DND-41 (cell line): ENCODE measurements around the gene CHIT1.
A peak's percentile ranks its signal among the peaks of the same experiment; 100 is the strongest.

ENCODE experiments used
- ATAC-seq: fragments of 200-7000 bp; cut with Tn5 transposase; 3 replicates; pipeline ENCODE4 v1.9.1; 2021; ENCODE audit warnings: low read depth; ENCODE audit not compliant: insufficient read depth
- DNase-seq: peaks from one replicate; pipeline ENCODE4 v3.0.0-alpha.2; 2020
- H2AFZ ChIP-seq: 2 replicates; pipeline ENCODE4 v1.6.0; 2012; ENCODE audit warnings: low read depth, low read length
- H3K27ac ChIP-seq: 2 replicates; pipeline ENCODE4 v1.5.1; 2012; ENCODE audit warnings: low read length, inconsistent platforms
- H3K27me3 ChIP-seq: fragments of 200-600 bp; sonication (generic); 2 replicates; pipeline ENCODE4 v1.6.0; 2012; ENCODE audit warnings: low read length, mild to moderate bottlenecking, inconsistent platforms; ENCODE audit not compliant: insufficient read depth, poor library complexity
- H3K36me3 ChIP-seq: 2 replicates; pipeline ENCODE4 v1.5.1; 2012; ENCODE audit warnings: low read length, inconsistent platforms; ENCODE audit not compliant: insufficient read depth
- H3K4me1 ChIP-seq: 2 replicates; pipeline ENCODE4 v1.5.1; 2012; ENCODE audit warnings: mild to moderate bottlenecking, low read length; ENCODE audit not compliant: insufficient read depth
- H3K4me2 ChIP-seq: 2 replicates; pipeline ENCODE4 v1.6.0; 2012; ENCODE audit warnings: mild to moderate bottlenecking, moderate library complexity, low read length, inconsistent platforms; ENCODE audit not compliant: insufficient read depth
- H3K4me3 ChIP-seq, 2 experiments: fragments of 200-600 bp in 1 of 2; shearing (Covaris generic) in 1 of 2; 2 replicates each; pipeline ENCODE4 v1.5.1; 2012 to 2016; ENCODE audit warnings: inconsistent platforms in 2 of 2, low read length in 2 of 2, mild to moderate bottlenecking in 2 of 2, low read depth in 1 of 2, moderate library complexity in 1 of 2
- H3K79me2 ChIP-seq: 2 replicates; pipeline ENCODE4 v1.6.0; 2012; ENCODE audit warnings: low read length, inconsistent platforms; ENCODE audit not compliant: insufficient read depth
- H3K9ac ChIP-seq: 2 replicates; pipeline ENCODE4 v1.6.0; 2012; ENCODE audit warnings: low read depth, mild to moderate bottlenecking, inconsistent platforms, low read length, moderate library complexity
- H3K9me3 ChIP-seq: 2 replicates; pipeline ENCODE4 v1.5.1; 2012; ENCODE audit warnings: low read length, moderate library complexity, mild to moderate bottlenecking, inconsistent platforms; ENCODE audit not compliant: insufficient read depth, severe bottlenecking
- H4K20me1 ChIP-seq: 2 replicates; pipeline ENCODE4 v1.6.0; 2012; ENCODE audit warnings: low read length; ENCODE audit not compliant: insufficient read depth
- CTCF ChIP-seq: IDR thresholded peaks from 2 replicates; pipeline ENCODE4 v1.5.1; 2012; ENCODE audit warnings: borderline replicate concordance, low read length, moderate library complexity, mild to moderate bottlenecking; ENCODE audit not compliant: poor library complexity, severe bottlenecking; ENCODE audit errors: extremely low read depth
- EZH2 ChIP-seq: IDR thresholded peaks from 3 replicates; pipeline ENCODE4 v1.6.1; 2012; ENCODE audit warnings: borderline replicate concordance, low read depth, mild to moderate bottlenecking, moderate library complexity, low read length, inconsistent platforms; ENCODE audit not compliant: severe bottlenecking

The CHIT1 gene

DNA sequence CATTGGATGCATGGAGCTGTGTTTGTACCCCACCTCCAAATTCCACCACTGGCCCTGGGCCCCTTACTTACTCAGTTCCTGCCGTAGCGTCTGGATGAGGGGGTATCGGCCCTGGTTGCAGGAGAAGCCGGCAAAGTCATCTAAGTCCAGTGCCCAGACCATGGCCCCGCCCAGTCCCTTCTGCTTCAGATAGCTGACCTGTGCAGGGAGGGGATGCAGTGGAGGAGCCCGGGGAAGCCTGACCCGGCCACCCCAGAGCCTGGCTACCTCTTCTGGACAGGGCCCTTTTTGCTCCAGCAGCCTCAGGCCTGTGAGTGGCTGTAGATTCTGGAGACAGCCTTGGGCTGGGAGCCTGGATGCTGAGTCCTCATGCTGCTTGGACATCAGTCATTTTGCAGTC is 11.8 kb downstream of the CHIT1 start:
- H4K20me1 ChIP-seq = peaks cover 7% of the 10 kb centered on the region; the same call in 1 of the 2 replicates
- no peak for ATAC-seq
- TF ChIP-seq CTCF (no peak), EZH2 (no peak)

DNA sequence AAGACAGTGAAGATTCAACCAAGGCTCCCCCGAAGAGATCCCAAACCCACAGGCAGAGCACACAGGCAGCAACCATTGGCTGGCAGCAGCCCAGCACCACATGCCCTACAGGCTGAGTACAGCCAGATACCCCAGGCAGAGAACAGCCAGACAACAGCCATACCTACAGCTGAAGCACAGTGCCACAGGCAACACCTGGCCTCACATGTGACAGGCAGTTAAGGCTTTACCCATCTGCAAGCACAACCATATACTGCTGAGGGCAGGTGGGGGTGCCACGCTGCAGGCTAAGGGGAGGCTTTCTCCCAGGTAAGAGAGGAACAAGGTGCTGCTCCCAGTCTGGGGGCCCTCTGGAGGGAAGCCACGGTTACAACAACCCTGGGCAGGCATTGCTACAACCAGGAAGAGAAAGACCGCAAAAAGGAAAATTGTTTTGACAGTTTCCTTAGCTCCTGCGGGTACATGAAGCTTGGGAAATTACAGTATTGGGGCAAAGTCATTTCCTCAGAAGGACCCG is 12.3 kb downstream of the CHIT1 start:
- Histone ChIP-seq H3K4me2 (no peak overlapping the region), H4K20me1 (peaks cover 7% of the 10 kb centered on the region; the same call in 1 of the 2 replicates), H3K9ac (no peak overlapping the region), H3K4me3 (no peak overlapping the region), H3K9me3 (no peaks in the 10 kb centered on the region), H3K27me3 (peaks cover 13% of the 10 kb centered on the region), H2AFZ (no peak overlapping the region), H3K27ac (no peak overlapping the region), H3K4me1 (peaks cover 14% of the 10 kb centered on the region), H3K36me3 (no peaks in the 10 kb centered on the region), H3K79me2 (no peaks in the 10 kb centered on the region)
- DNase-seq (no peak), ATAC-seq (no peak)
- TF ChIP-seq CTCF = peak; percentile 15
- TF ChIP-seq EZH2 = no peak

More for the DNA sequence above, 11.8 kb downstream of the CHIT1 start:
- no peak overlapping the region for H3K4me3 ChIP-seq
- no peak overlapping the region for H3K27ac ChIP-seq
- H3K79me2 ChIP-seq = no peaks in the 10 kb centered on the region
- H3K27me3 ChIP-seq = peaks cover 13% of the 10 kb centered on the region
- DNase-seq = no peak
- H3K36me3 ChIP-seq = no peaks in the 10 kb centered on the region
- no peak overlapping the region for H2AFZ ChIP-seq
- H3K4me2 ChIP-seq = no peak overlapping the region
- no peak overlapping the region for H3K9ac ChIP-seq
- peaks cover 14% of the 10 kb centered on the region for H3K4me1 ChIP-seq
- no peaks in the 10 kb centered on the region for H3K9me3 ChIP-seq

DNA sequence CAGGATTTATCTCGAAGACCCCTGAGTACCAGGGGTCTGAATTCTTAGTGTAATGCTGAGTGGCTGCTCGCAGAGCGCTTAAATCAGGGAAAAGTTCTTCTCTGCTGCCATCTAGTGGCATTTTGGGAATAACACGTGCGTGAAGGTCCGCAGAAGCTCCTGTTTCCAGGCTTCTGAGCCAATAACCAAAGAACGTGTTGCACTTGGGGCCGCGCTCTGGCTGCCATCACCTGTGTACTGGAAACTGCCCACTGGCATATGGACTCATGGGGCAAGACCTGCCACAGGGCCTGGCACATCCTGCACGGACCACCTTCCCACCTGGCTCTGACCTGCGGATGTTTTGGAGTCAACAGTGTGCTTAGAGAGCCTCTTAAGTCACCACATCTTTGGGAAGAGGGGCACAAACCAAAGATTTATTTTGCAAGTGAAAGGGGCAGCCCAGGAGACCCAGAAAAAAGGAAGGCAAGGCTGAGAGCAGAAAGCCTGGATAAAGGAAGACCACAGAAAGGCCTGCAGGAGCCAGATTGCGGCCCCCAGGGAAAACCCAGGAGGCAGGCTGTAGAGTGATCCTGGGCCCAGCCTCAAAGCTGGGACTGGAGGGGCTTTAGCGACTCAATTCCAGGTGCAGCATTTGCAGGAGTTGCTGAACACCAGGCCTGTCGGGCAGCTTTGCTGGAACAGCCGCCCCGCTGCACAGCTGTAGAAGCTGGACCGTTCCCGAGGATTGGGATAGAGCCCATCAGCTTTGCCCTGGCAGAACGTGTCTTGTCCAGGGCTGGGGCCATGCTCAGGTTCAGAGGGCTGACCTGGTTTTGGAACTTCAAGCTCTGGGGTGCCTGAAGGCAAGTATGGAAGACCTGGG is 13.0 kb downstream of the CHIT1 start:
- Histone ChIP-seq H3K79me2 (no peaks in the 10 kb centered on the region), H3K27me3 (peaks cover 13% of the 10 kb centered on the region), H3K4me3 (no peak overlapping the region), H3K27ac (no peak overlapping the region), H3K9ac (no peak overlapping the region), H2AFZ (no peak overlapping the region), H3K9me3 (no peaks in the 10 kb centered on the region), H3K4me1 (peaks cover 14% of the 10 kb centered on the region), H3K4me2 (no peak overlapping the region), H4K20me1 (peaks cover 7% of the 10 kb centered on the region; the same call in 1 of the 2 replicates), H3K36me3 (no peaks in the 10 kb centered on the region)
- TF ChIP-seq EZH2 (no peak), CTCF (peak; percentile 86)
- ATAC-seq = peak; percentile 82
- DNase-seq = peak; percentile 68
